ENCODE measurements around the gene PARP2.

Gene PARP2

DNA sequence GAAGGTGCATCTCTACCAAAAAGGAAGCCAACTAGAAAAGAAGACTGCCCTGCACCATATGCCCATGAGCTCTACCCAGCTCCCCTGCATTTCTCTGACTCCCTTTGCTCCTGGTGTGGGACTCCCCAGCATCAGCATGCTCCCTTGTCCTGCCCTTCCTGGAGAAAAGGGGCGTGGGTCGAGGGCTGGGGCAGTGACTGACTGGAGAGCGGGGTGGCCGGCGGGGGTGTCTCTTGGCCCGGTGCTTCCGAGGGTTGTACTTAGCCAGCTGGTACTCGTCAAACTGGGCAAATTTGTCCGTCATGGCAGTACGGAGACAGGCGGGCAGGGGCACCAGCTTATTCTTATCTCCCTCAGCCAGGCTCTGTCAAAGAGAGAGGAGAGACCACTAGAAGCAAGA, 60.1 kb downstream of the PARP2 start:
- ATAC-seq, result no peak

Measured in activated CD4-positive, CD25-positive, alpha-beta regulatory T cell treated with anti-CD3 and anti-CD28 coated beads, Interleukin-2, amount 50 U/mL, for 24 hours (primary cell).